DND-41 (cell line): ENCODE data around the gene TNS3.

Experiments used
- ATAC-seq: fragments of 200-7000 bp; cut with Tn5 transposase; 3 replicates; pipeline ENCODE4 v1.9.1; 2021; ENCODE audit warnings: low read depth; ENCODE audit not compliant: insufficient read depth
- DNase-seq: peaks from one replicate; pipeline ENCODE4 v3.0.0-alpha.2; 2020
- H2AFZ ChIP-seq: 2 replicates; pipeline ENCODE4 v1.6.0; 2012; ENCODE audit warnings: low read depth, low read length
- H3K27ac ChIP-seq: 2 replicates; pipeline ENCODE4 v1.5.1; 2012; ENCODE audit warnings: low read length, inconsistent platforms
- H3K27me3 ChIP-seq: fragments of 200-600 bp; sonication (generic); 2 replicates; pipeline ENCODE4 v1.6.0; 2012; ENCODE audit warnings: low read length, mild to moderate bottlenecking, inconsistent platforms; ENCODE audit not compliant: insufficient read depth, poor library complexity
- H3K36me3 ChIP-seq: 2 replicates; pipeline ENCODE4 v1.5.1; 2012; ENCODE audit warnings: low read length, inconsistent platforms; ENCODE audit not compliant: insufficient read depth
- H3K4me1 ChIP-seq: 2 replicates; pipeline ENCODE4 v1.5.1; 2012; ENCODE audit warnings: mild to moderate bottlenecking, low read length; ENCODE audit not compliant: insufficient read depth
- H3K4me2 ChIP-seq: 2 replicates; pipeline ENCODE4 v1.6.0; 2012; ENCODE audit warnings: mild to moderate bottlenecking, moderate library complexity, low read length, inconsistent platforms; ENCODE audit not compliant: insufficient read depth
- H3K4me3 ChIP-seq, 2 experiments: fragments of 200-600 bp in 1 of 2; shearing (Covaris generic) in 1 of 2; 2 replicates each; pipeline ENCODE4 v1.5.1; 2012 to 2016; ENCODE audit warnings: inconsistent platforms in 2 of 2, low read length in 2 of 2, mild to moderate bottlenecking in 2 of 2, low read depth in 1 of 2, moderate library complexity in 1 of 2
- H3K79me2 ChIP-seq: 2 replicates; pipeline ENCODE4 v1.6.0; 2012; ENCODE audit warnings: low read length, inconsistent platforms; ENCODE audit not compliant: insufficient read depth
- H3K9ac ChIP-seq: 2 replicates; pipeline ENCODE4 v1.6.0; 2012; ENCODE audit warnings: low read depth, mild to moderate bottlenecking, inconsistent platforms, low read length, moderate library complexity
- H3K9me3 ChIP-seq: 2 replicates; pipeline ENCODE4 v1.5.1; 2012; ENCODE audit warnings: low read length, moderate library complexity, mild to moderate bottlenecking, inconsistent platforms; ENCODE audit not compliant: insufficient read depth, severe bottlenecking
- H4K20me1 ChIP-seq: 2 replicates; pipeline ENCODE4 v1.6.0; 2012; ENCODE audit warnings: low read length; ENCODE audit not compliant: insufficient read depth
- CTCF ChIP-seq: IDR thresholded peaks from 2 replicates; pipeline ENCODE4 v1.5.1; 2012; ENCODE audit warnings: borderline replicate concordance, low read length, moderate library complexity, mild to moderate bottlenecking; ENCODE audit not compliant: poor library complexity, severe bottlenecking; ENCODE audit errors: extremely low read depth
- EZH2 ChIP-seq: IDR thresholded peaks from 3 replicates; pipeline ENCODE4 v1.6.1; 2012; ENCODE audit warnings: borderline replicate concordance, low read depth, mild to moderate bottlenecking, moderate library complexity, low read length, inconsistent platforms; ENCODE audit not compliant: severe bottlenecking

TNS3 gene

GRCh38 chr7:47394751-47395252, 187.1 kb downstream of the TNS3 start:
- no peak for ATAC-seq
- Histone ChIP-seq H3K4me1 (no peaks in the 10 kb centered on the region), H3K27ac (no peak overlapping the region), H3K27me3 (no peaks in the 10 kb centered on the region), H3K4me2 (no peak overlapping the region), H3K79me2 (no peaks in the 10 kb centered on the region), H3K9ac (no peak overlapping the region), H3K4me3 (no peak overlapping the region), H3K36me3 (no peaks in the 10 kb centered on the region), H2AFZ (no peak overlapping the region), H4K20me1 (no peaks in the 10 kb centered on the region), H3K9me3 (no peaks in the 10 kb centered on the region)
- DNase-seq, result no peak
- no peak for TF ChIP-seq EZH2
- TF ChIP-seq CTCF, result no peak

GRCh38 chr7:47394216-47394615, 187.7 kb downstream of the TNS3 start:
- no peak overlapping the region for H2AFZ ChIP-seq
- ATAC-seq, result no peak
- H3K4me1 ChIP-seq, result no peaks in the 10 kb centered on the region
- no peaks in the 10 kb centered on the region for H3K36me3 ChIP-seq
- no peak overlapping the region for H3K4me2 ChIP-seq
- H3K9me3 ChIP-seq, result no peaks in the 10 kb centered on the region
- TF ChIP-seq CTCF (no peak), EZH2 (no peak)
- H3K27ac ChIP-seq, result no peak overlapping the region
- H4K20me1 ChIP-seq, result no peaks in the 10 kb centered on the region
- no peak for DNase-seq
- no peak overlapping the region for H3K9ac ChIP-seq
- H3K4me3 ChIP-seq, result no peak overlapping the region
- H3K27me3 ChIP-seq, result no peaks in the 10 kb centered on the region
- H3K79me2 ChIP-seq, result no peaks in the 10 kb centered on the region

GRCh38 chr7:47393406-47393805, 188.5 kb downstream of the TNS3 start:
- Histone ChIP-seq H3K27me3 (no peaks in the 10 kb centered on the region), H3K4me1 (no peaks in the 10 kb centered on the region), H3K36me3 (no peaks in the 10 kb centered on the region), H2AFZ (no peak overlapping the region), H3K79me2 (no peaks in the 10 kb centered on the region), H4K20me1 (no peaks in the 10 kb centered on the region), H3K9me3 (no peaks in the 10 kb centered on the region), H3K9ac (no peak overlapping the region), H3K4me2 (no peak overlapping the region), H3K27ac (no peak overlapping the region), H3K4me3 (no peak overlapping the region)
- no peak for DNase-seq
- ATAC-seq, result no peak
- TF ChIP-seq CTCF (no peak), EZH2 (no peak)
